OCI-LY3 (cell line): ENCODE data around the gene COL13A1.

ENCODE experiments used
- EZH2phosphoT487 ChIP-seq: fragments of 200-600 bp; shearing (Covaris generic); IDR thresholded peaks from 2 replicates; pipeline ENCODE4 v1.6.1; 2018; ENCODE audit warnings: antibody characterized with exemption, mixed run types, low read depth
- TF ChIP-seq, protein P1 (sequence below): fragments of 200-600, 300-600 bp; sonication (generic); IDR thresholded peaks from 2 replicates; pipeline ENCODE4 v1.5.1; 2014; ENCODE audit warnings: antibody characterized with exemption, low read length, low read depth

DNA sequence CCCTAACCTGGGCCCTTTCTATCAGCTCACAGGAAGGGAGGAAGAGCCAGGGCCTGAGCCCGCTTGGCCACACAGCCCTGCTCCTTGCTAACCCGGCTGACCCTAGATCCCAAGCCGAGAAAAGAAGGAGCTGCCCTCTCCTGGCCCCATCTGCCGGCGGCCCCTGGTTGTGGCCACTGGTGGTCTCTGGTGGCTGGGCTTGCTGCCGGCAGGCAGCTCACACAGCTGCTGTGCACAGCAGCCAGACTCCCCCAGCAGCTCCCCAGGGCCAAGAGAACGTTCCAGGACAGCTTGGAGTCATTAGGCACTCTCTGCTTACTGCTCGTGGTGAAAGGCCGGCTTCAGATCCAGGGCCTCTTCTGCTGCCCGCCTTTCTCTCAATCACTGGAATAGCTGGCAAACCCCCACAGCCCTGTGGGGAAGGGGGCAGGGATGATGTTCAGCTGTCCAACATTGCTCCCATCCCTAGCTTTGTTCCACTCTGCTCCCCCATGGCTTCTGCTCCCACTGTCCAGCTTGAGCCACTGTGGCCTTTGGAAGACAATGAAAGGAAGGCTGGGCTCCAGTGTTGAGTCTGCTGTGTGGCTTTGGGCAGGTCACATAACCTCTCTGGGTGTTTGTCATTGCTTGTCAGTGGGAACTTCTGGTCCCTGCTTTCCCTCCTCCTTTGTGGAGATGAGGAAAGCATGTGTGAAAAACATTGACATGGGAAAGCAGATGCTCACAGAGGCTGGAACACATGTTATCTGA, 35.4 kb upstream of the COL13A1 start:
- TF ChIP-seq EZH2phosphoT487 = no peak
- TF ChIP-seq, protein P1, sequence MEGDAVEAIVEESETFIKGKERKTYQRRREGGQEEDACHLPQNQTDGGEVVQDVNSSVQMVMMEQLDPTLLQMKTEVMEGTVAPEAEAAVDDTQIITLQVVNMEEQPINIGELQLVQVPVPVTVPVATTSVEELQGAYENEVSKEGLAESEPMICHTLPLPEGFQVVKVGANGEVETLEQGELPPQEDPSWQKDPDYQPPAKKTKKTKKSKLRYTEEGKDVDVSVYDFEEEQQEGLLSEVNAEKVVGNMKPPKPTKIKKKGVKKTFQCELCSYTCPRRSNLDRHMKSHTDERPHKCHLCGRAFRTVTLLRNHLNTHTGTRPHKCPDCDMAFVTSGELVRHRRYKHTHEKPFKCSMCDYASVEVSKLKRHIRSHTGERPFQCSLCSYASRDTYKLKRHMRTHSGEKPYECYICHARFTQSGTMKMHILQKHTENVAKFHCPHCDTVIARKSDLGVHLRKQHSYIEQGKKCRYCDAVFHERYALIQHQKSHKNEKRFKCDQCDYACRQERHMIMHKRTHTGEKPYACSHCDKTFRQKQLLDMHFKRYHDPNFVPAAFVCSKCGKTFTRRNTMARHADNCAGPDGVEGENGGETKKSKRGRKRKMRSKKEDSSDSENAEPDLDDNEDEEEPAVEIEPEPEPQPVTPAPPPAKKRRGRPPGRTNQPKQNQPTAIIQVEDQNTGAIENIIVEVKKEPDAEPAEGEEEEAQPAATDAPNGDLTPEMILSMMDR = no peak
